K562 (cell line): ENCODE measurements around the gene CDC45. TPM values are rescaled to one million over a fixed set of nuclear protein-coding genes. Genes with fewer than 3 reads are reported as not detected.

Experiments used
- ATAC-seq: fragments of 200-7000 bp; cut with Tn5 transposase; 3 replicates; pipeline ENCODE4 v1.9.1; 2020; ENCODE audit warnings: moderate library complexity
- BruUV-seq: library from RNA; stranded (reverse); fragments of 400-500 nt; replicated peaks from 2 replicates; lab custom pipeline; 2021; lab: Mats Ljungman, UMichigan
- CTCF ChIA-PET: fragments of 300-600 bp; formaldehyde crosslinking; extraction: SDS; loops from one replicate; lab custom pipeline; 2021; ENCODE audit warnings: low intra/inter-chr PET ratio; lab: Yijun Ruan, JAX
- POLR2A ChIA-PET: fragments of 300-600, 350-650 bp; sonication (Branson Sonifier 250); formaldehyde crosslinking; extraction: SDS; loops from one replicate; lab custom pipeline; 2021; ENCODE audit warnings: antibody characterized with exemption, inconsistent platforms; lab: Yijun Ruan, JAX
- DNase-seq, 4 experiments: peaks; one replicate each; pipeline versions ENCODE4 v3.0.0 to v3.0.0-alpha.2; 2011 to 2018; ENCODE audit warnings: low spot score in 3 of 4, mixed read lengths in 3 of 4; ENCODE audit errors: extremely low read depth in 1 of 4
- FAIRE-seq: peaks from 2 replicates; lab custom pipeline; 2011; peaks lifted over from hg19 to GRCh38; lab: Jason Lieb, UNC
- H2AFZ ChIP-seq: 2 replicates; pipeline ENCODE4 v1.6.0; 2011; ENCODE audit warnings: low read depth, low read length, control low read depth, inconsistent platforms
- H3K27ac ChIP-seq: fragments of 200-600 bp; 3 replicates; pipeline ENCODE4 v1.8.0; 2011; ENCODE audit warnings: low read depth, mild to moderate bottlenecking, control low read depth, inconsistent platforms, low read length, moderate library complexity, mixed read lengths; ENCODE audit errors: extremely low read depth
- H3K27me3 ChIP-seq, 2 experiments: fragments of 300-600 bp in 1 of 2; 2 replicates in 1 of 2; 3 replicates in 1 of 2; pipeline versions ENCODE4 v1.6.0 to v1.8.0; 2011; ENCODE audit warnings: inconsistent platforms in 2 of 2, low read length in 2 of 2, mild to moderate bottlenecking in 1 of 2, mixed read lengths in 1 of 2, moderate library complexity in 1 of 2; ENCODE audit not compliant: control insufficient read depth in 2 of 2, insufficient read depth in 2 of 2
- H3K36me3 ChIP-seq: fragments of 300-600 bp; 3 replicates; pipeline ENCODE4 v1.8.0; 2011; ENCODE audit warnings: mild to moderate bottlenecking, low read length, inconsistent platforms; ENCODE audit not compliant: control insufficient read depth, insufficient read depth
- H3K4me1 ChIP-seq, 2 experiments: fragments of 200-600 bp in 1 of 2; replicated peaks in 1 of 2; 2 replicates in 1 of 2; 3 replicates in 1 of 2; pipeline versions ENCODE4 v1.5.1 to v1.8.0; 2011; ENCODE audit warnings: inconsistent platforms in 2 of 2, low read length in 2 of 2, mild to moderate bottlenecking in 1 of 2, mixed read lengths in 1 of 2, moderate library complexity in 1 of 2; ENCODE audit not compliant: control insufficient read depth in 2 of 2, insufficient read depth in 2 of 2
- H3K4me2 ChIP-seq: 2 replicates; pipeline ENCODE4 v1.6.1; 2011; ENCODE audit warnings: low read length, control low read depth, inconsistent platforms, mixed read lengths; ENCODE audit not compliant: insufficient read depth
- H3K4me3 ChIP-seq: fragments of 200-600 bp; sonication (generic), shearing (Covaris generic); 2 replicates; pipeline ENCODE4 v1.5.1; 2016; ENCODE audit warnings: control low read depth, inconsistent platforms
- H3K79me2 ChIP-seq: fragments of 200-600 bp; 3 replicates; pipeline ENCODE4 v1.8.0; 2011; ENCODE audit warnings: low read length, inconsistent platforms; ENCODE audit not compliant: control insufficient read depth, insufficient read depth
- H3K9ac ChIP-seq, 2 experiments: 2 replicates each; pipeline versions ENCODE4 v1.6.0 to v1.6.1; 2011; ENCODE audit warnings: low read depth in 2 of 2, low read length in 2 of 2, control low read depth in 1 of 2, inconsistent platforms in 1 of 2, mild to moderate bottlenecking in 1 of 2, mixed read lengths in 1 of 2; ENCODE audit not compliant: insufficient read depth in 1 of 2
- H3K9me1 ChIP-seq: one replicate; pipeline ENCODE4 v1.6.0; 2011; ENCODE audit warnings: inconsistent platforms, mild to moderate bottlenecking, low read length, moderate library complexity; ENCODE audit not compliant: control insufficient read depth, insufficient read depth
- H3K9me3 ChIP-seq: replicated peaks from 2 replicates; pipeline ENCODE4 v1.5.1; 2011; ENCODE audit warnings: low read depth, low read length, inconsistent platforms; ENCODE audit not compliant: control insufficient read depth, insufficient read depth
- H4K20me1 ChIP-seq: replicated peaks from 2 replicates; pipeline ENCODE4 v1.6.1; 2011; ENCODE audit warnings: low read length, inconsistent platforms, mixed read lengths; ENCODE audit not compliant: control insufficient read depth, insufficient read depth
- BHLHE40 ChIP-seq: IDR thresholded peaks from 2 replicates; pipeline ENCODE4 v1.6.1; 2011; ENCODE audit warnings: low read length, improper control_type of control experiment
- CBFB ChIP-seq: sonication (generic); formaldehyde crosslinking; IDR thresholded peaks from 2 replicates; pipeline ENCODE4 v1.4.0; 2020; ENCODE audit warnings: mild to moderate bottlenecking, missing genetic modification reagents
- ESRRA ChIP-seq: fragments of 450-650 bp; IDR thresholded peaks from 2 replicates; pipeline ENCODE4 v1.6.1; 2014; ENCODE audit warnings: low read depth, mild to moderate bottlenecking, moderate library complexity, borderline replicate concordance
- GATA2 ChIP-seq: sonication (generic); formaldehyde crosslinking; IDR thresholded peaks from 2 replicates; pipeline ENCODE4 v1.4.0; 2020; ENCODE audit warnings: mild to moderate bottlenecking, missing genetic modification reagents
- HIVEP1 ChIP-seq: fragments of 250-450 bp; sonication (Bioruptor Pico); IDR thresholded peaks from 2 replicates; pipeline ENCODE4 v1.4.0; 2020; ENCODE audit warnings: mild to moderate bottlenecking
- HNRNPLL ChIP-seq: fragments of 200-400 bp; formaldehyde crosslinking; IDR thresholded peaks from 2 replicates; pipeline ENCODE4 v1.6.1; 2017; ENCODE audit warnings: low read length, low read depth, mild to moderate bottlenecking; ENCODE audit not compliant: poor library complexity, severe bottlenecking
- IRF1 ChIP-seq: sonication (generic); formaldehyde crosslinking; IDR thresholded peaks from 2 replicates; pipeline ENCODE4 v1.8.0; 2022; ENCODE audit warnings: missing genetic modification reagents, mild to moderate bottlenecking, borderline replicate concordance
- IRF2 ChIP-seq: sonication (generic); formaldehyde crosslinking; IDR thresholded peaks from 2 replicates; pipeline ENCODE4 v1.8.1; 2022; ENCODE audit warnings: mild to moderate bottlenecking, missing genetic modification reagents
- NR3C1 ChIP-seq: sonication (generic); formaldehyde crosslinking; IDR thresholded peaks from 2 replicates; pipeline ENCODE4 v1.8.1; 2022; ENCODE audit warnings: missing genetic modification reagents
- POLR3G ChIP-seq: IDR thresholded peaks from 2 replicates; pipeline ENCODE4 v1.6.1; 2011; ENCODE audit not compliant: insufficient read length, insufficient replicate concordance; ENCODE audit errors: extremely low read depth
- RAD21 ChIP-seq, 2 experiments: fragments of 250-450 bp in 1 of 2; fragments of 450-650 bp in 1 of 2; sonication (Bioruptor Pico) in 1 of 2; formaldehyde crosslinking in 1 of 2; IDR thresholded peaks in 1 of 2; conservative IDR thresholded peaks in 1 of 2; 2 replicates each; pipeline versions ENCODE4 v1.4.0 to v1.8.0; 2020 to 2022; ENCODE audit warnings: mild to moderate bottlenecking in 2 of 2, moderate library complexity in 1 of 2
- USF2 ChIP-seq: sonication (generic); formaldehyde crosslinking; IDR thresholded peaks from 2 replicates; pipeline ENCODE4 v1.5.0; 2020; ENCODE audit warnings: missing genetic modification reagents
- ZBTB2 ChIP-seq: fragments of 450-650 bp; IDR thresholded peaks from 2 replicates; pipeline ENCODE4 v1.6.1; 2016; ENCODE audit warnings: antibody characterized with exemption
- ZC3H11A ChIP-seq: IDR thresholded peaks from 2 replicates; pipeline ENCODE4 v1.6.1; 2012; ENCODE audit warnings: low read depth, low read length, improper control_type of control experiment
- ZNF699 ChIP-seq: fragments of 250-450 bp; sonication (Bioruptor Pico); IDR thresholded peaks from 2 replicates; pipeline ENCODE4 v1.8.0; 2021; ENCODE audit warnings: mild to moderate bottlenecking, moderate library complexity; ENCODE audit not compliant: insufficient replicate concordance
- WGBS: fragments of 100-300 bp; shearing (Covaris generic); methylation state at CpG from one replicate; pipeline ENCODE4 v1.1.6; 2016; ENCODE audit warnings: low coverage, mixed read lengths; ENCODE audit not compliant: insufficient coverage; ENCODE audit errors: missing lambda C conversion rate; 5-methylcytosine and 5-hydroxymethylcytosine counted together
- in situ Hi-C: fragments of 300-500 bp; cut with MboI; formaldehyde crosslinking; loops from 4 replicates; pipeline ENCODE4 v1.15.0; 2018; ENCODE audit warnings: inconsistent platforms, mixed read lengths
- intact Hi-C: fragments of 100-400 bp; cut with micrococcal nuclease; formaldehyde crosslinking; loops from 2 replicates; pipeline ENCODE4 v1.14.2; 2022
- polyA plus RNA-seq, 8 experiments: library from polyadenylated mRNA; depleted of rRNA in 4 of 8; stranded (reverse) in 5 of 8; unstranded in 3 of 8; fragments of >200 nt; fragmentation: Nextera tagmentation in 2 of 8; fragmentation: Illumina TruSeq in 1 of 8; extraction: Ambion mirVana in 2 of 8; extraction: Trizol in 1 of 8; gene quantifications; 2 replicates each; pipeline versions ENCODE4 v1.2.1 to v1.2.3, GENCODE V29; 2011 to 2014; ENCODE audit warnings: inconsistent platforms in 1 of 8, missing spikeins in 1 of 8
- total RNA-seq, 7 experiments: library from RNA; depleted of rRNA in 6 of 7; stranded (reverse); fragments of >200 nt in 6 of 7; fragmentation: Illumina TruSeq in 2 of 7; extraction: Trizol in 2 of 7; gene quantifications; 2 replicates each; pipeline versions ENCODE4 v1.2.1 to v1.2.3, GENCODE V29; 2011 to 2021; ENCODE audit warnings: low replicate concordance in 1 of 7
- TF ChIP-seq, protein P1 (sequence below): sonication (generic); IDR thresholded peaks from 2 replicates; pipeline ENCODE4 v1.6.1; 2016

CDC45 gene
- total and polyA plus RNA-seq, 9 of the 15 experiments (the other 6 are each of a cell fraction or from before 2014, with no cell fraction given), result 251 to 580 (median 410) TPM

DNA sequence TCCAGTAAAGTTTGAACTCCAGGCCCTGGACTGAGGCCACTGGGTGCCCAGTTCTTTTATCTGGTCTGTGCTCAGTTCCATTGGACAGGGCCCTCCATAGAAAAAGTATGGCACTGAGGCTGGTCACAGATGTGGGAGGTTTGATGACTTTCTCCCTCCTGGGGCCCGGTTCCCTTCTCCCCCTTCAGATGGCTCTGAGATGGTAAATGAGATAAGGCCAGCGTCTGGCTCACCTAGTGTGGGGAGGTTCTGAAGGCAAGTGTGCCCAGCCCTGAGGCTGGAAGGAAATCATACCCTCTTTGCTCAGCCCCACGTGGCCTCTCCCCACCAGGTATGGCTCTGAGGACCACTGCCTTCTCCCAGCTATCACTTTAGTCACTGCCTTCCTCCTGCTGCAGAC lies 45.9 kb downstream of the CDC45 start:
- DNase-seq, result peak in 2 of 4 experiments; percentile 64 to 71
- BruUV-seq, result no TSS peak
- Histone ChIP-seq H3K4me3 (no peak overlapping the region), H3K27ac (no peak overlapping the region), H3K9me1 (no peaks in the 10 kb centered on the region), H3K9ac (peak overlapping the region in 1 of 2 experiments; percentile 3; a peak in 2 of 4 replicates), H3K79me2 (no peaks in the 10 kb centered on the region), H3K27me3 (peaks cover 31 to 41% of the 10 kb centered on the region in 2 experiments), H4K20me1 (peaks cover 20% of the 10 kb centered on the region), H3K36me3 (peaks cover 21% of the 10 kb centered on the region; the same call in 1 of the 3 replicates), H3K4me2 (no peak overlapping the region), H2AFZ (no peak overlapping the region), H3K9me3 (no peaks in the 10 kb centered on the region), H3K4me1 (peaks cover 0 to 47% of the 10 kb centered on the region in 2 experiments; a peak in 3 of 5 replicates)
- no peak for ATAC-seq
- FAIRE-seq, result no peak
- ChIA-PET POLR2A (interaction anchor here (0.5 to 2.2 kb wide), 3 partner anchors 12 to 121 kb away, joined by 3 to 6 read pairs (median 3); no protein-coding TSS in a partner anchor), CTCF (interaction anchor here (0.7 kb wide), 1 partner anchor 986 kb away, joined by 3 read pairs; no protein-coding TSS in a partner anchor)
- 2% methylated on average over 3 of the region's 3 CpGs for WGBS
- intact Hi-C loops (no loop called here), in situ Hi-C loops (no loop called here)
- TF ChIP-seq ZBTB2, result no peak
- 0 out of 2 replicates have a peak, but pooled peaks have one; percentile 37 for TF ChIP-seq USF2 (CRISPR knock-in tag)
- TF ChIP-seq ZNF699 (CRISPR knock-in tag), result peak; percentile 34
- no peak for TF ChIP-seq ESRRA
- no peak for TF ChIP-seq BHLHE40
- no peak for TF ChIP-seq ZC3H11A
- TF ChIP-seq HNRNPLL, result no peak
- no peak for TF ChIP-seq CBFB (CRISPR knock-in tag)
- TF ChIP-seq RAD21 (CRISPR knock-in tag; conservative IDR thresholded peaks at IDR 0.05 in 1 of 2, IDR thresholded peaks at IDR 0.05 in 1 of 2), result no peak
- TF ChIP-seq IRF1, result 0 out of 2 replicates have a peak, but pooled peaks have one; percentile 25
- TF ChIP-seq GATA2, result peak; percentile 86
- 0 out of 2 replicates have a peak, but pooled peaks have one; percentile 17 for TF ChIP-seq IRF2 (CRISPR knock-in tag)
- no peak for TF ChIP-seq HIVEP1 (CRISPR knock-in tag)
- TF ChIP-seq, protein P1, sequence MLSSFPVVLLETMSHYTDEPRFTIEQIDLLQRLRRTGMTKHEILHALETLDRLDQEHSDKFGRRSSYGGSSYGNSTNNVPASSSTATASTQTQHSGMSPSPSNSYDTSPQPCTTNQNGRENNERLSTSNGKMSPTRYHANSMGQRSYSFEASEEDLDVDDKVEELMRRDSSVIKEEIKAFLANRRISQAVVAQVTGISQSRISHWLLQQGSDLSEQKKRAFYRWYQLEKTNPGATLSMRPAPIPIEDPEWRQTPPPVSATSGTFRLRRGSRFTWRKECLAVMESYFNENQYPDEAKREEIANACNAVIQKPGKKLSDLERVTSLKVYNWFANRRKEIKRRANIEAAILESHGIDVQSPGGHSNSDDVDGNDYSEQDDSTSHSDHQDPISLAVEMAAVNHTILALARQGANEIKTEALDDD, result no peak
- TF ChIP-seq POLR3G, result no peak
- no peak for TF ChIP-seq NR3C1 (CRISPR knock-in tag)
